ENCODE results near the gene C16orf87. TPM values are rescaled to one million over a fixed set of nuclear protein-coding genes. Genes with fewer than 3 reads are reported as not detected.

C16orf87 gene
- total and polyA plus RNA-seq, 2 donors from 2014 or later: 7.2 to 11.2 TPM

GRCh38 chr16:46813611-46814010 is 17.4 kb downstream of the C16orf87 start:
- Histone ChIP-seq H3K36me3 (ENCODE audit: control insufficient read depth in 2 of 3, insufficient read depth in 3 of 3, low read length in 3 of 3) (no peaks in the 10 kb centered on the region), H3K9ac (ENCODE audit: low read length in 3 of 3) (no peak overlapping the region), H3K27ac (ENCODE audit: low read depth in 2 of 2, low read length in 2 of 2) (no peak overlapping the region), H3K4me3 (ENCODE audit: low read length in 3 of 3) (no peak overlapping the region), H3K27me3 (ENCODE audit: control insufficient read depth, insufficient read depth, low read length) (no peaks in the 10 kb centered on the region), H3K4me1 (ENCODE audit: control insufficient read depth in 2 of 3, insufficient read depth in 2 of 3, low read depth in 1 of 3, low read length in 3 of 3) (peaks cover 0 to 5% (median 0%) of the 10 kb centered on the region in 3 donors), H3K9me3 (ENCODE audit: control insufficient read depth in 2 of 3, insufficient read depth in 1 of 3, low read length in 3 of 3) (no peaks in the 10 kb centered on the region)
- intact Hi-C loops (cut with DNase I): no loop called here
- FAIRE-seq: no peak
- TF ChIP-seq CTCF (IDR thresholded peaks at IDR 0.05; ENCODE audit: borderline replicate concordance, extremely low read depth, insufficient read depth): no peak
- DNase-seq: no peak

- no peak for TF ChIP-seq CTCF (IDR thresholded peaks at IDR 0.05; ENCODE audit: borderline replicate concordance, extremely low read depth, insufficient read depth)
- no peak for FAIRE-seq
Observed at GRCh38 chr16:46812781-46813540, 18.0 kb downstream of the C16orf87 start.

DNA sequence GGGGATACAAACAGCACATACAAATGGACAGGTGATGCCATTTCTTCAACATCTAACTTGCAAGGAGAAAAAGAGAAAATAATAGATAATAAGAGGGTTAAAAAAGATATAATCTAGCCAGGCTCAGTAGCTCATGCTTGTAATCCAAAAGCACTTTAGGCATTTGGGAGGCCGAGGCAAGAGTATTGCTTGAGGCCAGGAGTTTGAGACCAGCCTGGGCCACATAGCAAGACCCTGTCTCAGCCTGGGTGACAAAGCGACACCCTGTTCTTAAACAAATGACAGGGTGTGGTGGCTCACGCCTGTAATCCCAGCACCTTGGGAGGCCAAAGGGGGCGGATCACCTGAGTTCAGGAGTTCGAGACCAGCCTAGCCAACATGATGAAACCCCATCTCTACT is 19.3 kb downstream of the C16orf87 start:
- TF ChIP-seq CTCF (IDR thresholded peaks at IDR 0.05; ENCODE audit: borderline replicate concordance, extremely low read depth, insufficient read depth): no peak
- Histone ChIP-seq H3K4me1 (ENCODE audit: control insufficient read depth in 2 of 3, insufficient read depth in 2 of 3, low read depth in 1 of 3, low read length in 3 of 3) (peaks cover 0 to 5% (median 0%) of the 10 kb centered on the region in 3 donors), H3K27ac (ENCODE audit: low read depth in 2 of 2, low read length in 2 of 2) (no peak overlapping the region), H3K4me3 (ENCODE audit: low read length in 3 of 3) (no peak overlapping the region), H3K36me3 (ENCODE audit: control insufficient read depth in 2 of 3, insufficient read depth in 3 of 3, low read length in 3 of 3) (no peaks in the 10 kb centered on the region), H3K9ac (ENCODE audit: low read length in 3 of 3) (no peak overlapping the region), H3K9me3 (ENCODE audit: control insufficient read depth in 2 of 3, insufficient read depth in 1 of 3, low read length in 3 of 3) (no peaks in the 10 kb centered on the region), H3K27me3 (ENCODE audit: control insufficient read depth, insufficient read depth, low read length) (no peaks in the 10 kb centered on the region)
- DNase-seq (no peak), FAIRE-seq (no peak)
- intact Hi-C loops (cut with DNase I): no loop called here

More at GRCh38 chr16:46812781-46813540, 18.0 kb downstream of the C16orf87 start:
- peaks cover 0 to 5% (median 0%) of the 10 kb centered on the region in 3 donors for H3K4me1 ChIP-seq (ENCODE audit: control insufficient read depth in 2 of 3, insufficient read depth in 2 of 3, low read depth in 1 of 3, low read length in 3 of 3)
- H3K4me3 ChIP-seq (ENCODE audit: low read length in 3 of 3): no peak overlapping the region
- intact Hi-C loops (cut with DNase I): no loop called here
- H3K9ac ChIP-seq (ENCODE audit: low read length in 3 of 3): no peak overlapping the region
- no peaks in the 10 kb centered on the region for H3K27me3 ChIP-seq (ENCODE audit: control insufficient read depth, insufficient read depth, low read length)
- H3K9me3 ChIP-seq (ENCODE audit: control insufficient read depth in 2 of 3, insufficient read depth in 1 of 3, low read length in 3 of 3): no peaks in the 10 kb centered on the region
- no peak overlapping the region for H3K27ac ChIP-seq (ENCODE audit: low read depth in 2 of 2, low read length in 2 of 2)
- no peak for DNase-seq
- H3K36me3 ChIP-seq (ENCODE audit: control insufficient read depth in 2 of 3, insufficient read depth in 3 of 3, low read length in 3 of 3): no peaks in the 10 kb centered on the region
